Measurements from ENCODE around the gene SAMD8.

Gene SAMD8

GRCh38 chr10:75111365-75111906, at the start of gene SAMD8:
Gene SAMD8, plus strand, starts transcription at chr10:75111656. Its CDS starts 38,873 bp downstream, at chr10:75150529.
- peak; percentile 94 to 97 (median 97) for DNase-seq (ENCODE audit: low read depth in 2 of 3, low spot score in 1 of 3)

GRCh38 chr10:75061709-75062505, 49.5 kb upstream of the SAMD8 start:
- DNase-seq (ENCODE audit: low read depth in 2 of 3, low spot score in 1 of 3), result no peak

- DNase-seq (ENCODE audit: low read depth in 2 of 3, low spot score in 1 of 3), result no peak
Measured at GRCh38 chr10:75062506-75063299, 48.8 kb upstream of the SAMD8 start.

- no peak for DNase-seq (ENCODE audit: low read depth in 2 of 3, low spot score in 1 of 3)
Measured at GRCh38 chr10:75063461-75064230, 47.8 kb upstream of the SAMD8 start.

GRCh38 chr10:75065076-75065475, 46.4 kb upstream of the SAMD8 start:
- no peak for DNase-seq (ENCODE audit: low read depth in 2 of 3, low spot score in 1 of 3)

- DNase-seq (ENCODE audit: low read depth in 2 of 3, low spot score in 1 of 3), result no peak
Measured at GRCh38 chr10:75066271-75066670, 45.2 kb upstream of the SAMD8 start.

- DNase-seq (ENCODE audit: low read depth in 2 of 3, low spot score in 1 of 3), result no peak
Measured at GRCh38 chr10:75067272-75067671, 44.2 kb upstream of the SAMD8 start.

- no peak for DNase-seq (ENCODE audit: low read depth in 2 of 3, low spot score in 1 of 3)
Measured at GRCh38 chr10:75068523-75068922, 42.9 kb upstream of the SAMD8 start.

- no peak for DNase-seq (ENCODE audit: low read depth in 2 of 3, low spot score in 1 of 3)
Measured at GRCh38 chr10:75070476-75070875, 41.0 kb upstream of the SAMD8 start.

GRCh38 chr10:75070961-75071428, 40.5 kb upstream of the SAMD8 start:
- no peak for DNase-seq (ENCODE audit: low read depth in 2 of 3, low spot score in 1 of 3)

- DNase-seq (ENCODE audit: low read depth in 2 of 3, low spot score in 1 of 3), result no peak
Measured at GRCh38 chr10:75071756-75072155, 39.7 kb upstream of the SAMD8 start.

- DNase-seq (ENCODE audit: low read depth in 2 of 3, low spot score in 1 of 3), result no peak
Measured at GRCh38 chr10:75072727-75073126, 38.7 kb upstream of the SAMD8 start.

- DNase-seq (ENCODE audit: low read depth in 2 of 3, low spot score in 1 of 3), result no peak
Measured at GRCh38 chr10:75073442-75073841, 38.0 kb upstream of the SAMD8 start.

GRCh38 chr10:75074711-75075445, 36.6 kb upstream of the SAMD8 start:
- DNase-seq (ENCODE audit: low read depth in 2 of 3, low spot score in 1 of 3), result no peak

GRCh38 chr10:75076348-75076747, 35.1 kb upstream of the SAMD8 start:
- no peak for DNase-seq (ENCODE audit: low read depth in 2 of 3, low spot score in 1 of 3)

- DNase-seq (ENCODE audit: low read depth in 2 of 3, low spot score in 1 of 3), result no peak
Measured at GRCh38 chr10:75079436-75080083, 31.9 kb upstream of the SAMD8 start.

GRCh38 chr10:75080554-75080953, 30.9 kb upstream of the SAMD8 start:
- DNase-seq (ENCODE audit: low read depth in 2 of 3, low spot score in 1 of 3), result no peak

- DNase-seq (ENCODE audit: low read depth in 2 of 3, low spot score in 1 of 3), result no peak
Measured at GRCh38 chr10:75081379-75081778, 30.1 kb upstream of the SAMD8 start.

GRCh38 chr10:75083972-75084833, 27.3 kb upstream of the SAMD8 start:
- no peak for DNase-seq (ENCODE audit: low read depth in 2 of 3, low spot score in 1 of 3)
